ENCODE data around the gene MYO10.

The MYO10 gene

DNA sequence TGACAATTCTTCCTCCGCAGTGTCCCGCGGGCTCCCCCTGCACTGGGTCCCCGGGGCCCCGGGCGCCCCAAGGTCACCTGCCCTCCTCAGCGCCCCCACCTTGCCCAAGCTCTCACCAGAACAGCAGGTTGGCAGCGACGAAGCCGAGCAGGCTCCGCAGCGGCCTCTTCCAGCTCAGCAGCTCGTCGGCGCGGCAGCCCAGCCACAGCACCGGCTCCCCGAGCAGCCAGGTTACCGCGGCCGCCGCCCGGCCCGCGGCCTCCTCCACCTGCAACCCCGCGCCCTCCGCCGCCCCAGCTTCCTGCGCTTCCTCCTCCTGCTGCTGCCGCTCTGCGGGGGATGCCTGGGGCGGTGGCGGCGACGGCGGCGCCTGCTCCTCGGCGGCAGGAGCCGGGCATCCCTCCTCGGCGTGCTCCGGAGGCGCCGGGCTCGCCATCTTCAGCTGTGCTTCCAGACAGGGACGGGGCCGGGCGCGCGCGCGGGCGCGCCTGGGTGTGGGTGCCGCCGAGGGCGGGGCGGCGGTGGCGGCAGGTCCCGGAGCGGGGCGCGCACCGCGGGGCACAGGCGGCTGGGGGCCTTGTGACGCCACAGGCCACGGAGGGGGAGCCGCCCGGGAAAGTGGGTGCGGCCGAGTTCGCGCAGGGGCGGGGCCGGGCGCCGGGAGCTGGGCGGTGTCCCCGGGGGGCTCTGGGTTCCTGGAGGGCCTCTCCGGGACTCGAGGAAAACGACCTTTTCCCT is 319.4 kb downstream of the MYO10 start, which contains the start of gene RETREG1 (continued):
- TF ChIP-seq ZBTB17 (tag by site-specific recombination; IDR thresholded peaks at IDR 0.05) = no peak
- TF ChIP-seq SP2 (tag by site-specific recombination; IDR thresholded peaks at IDR 0.05) = no peak
- TF ChIP-seq, protein P1, sequence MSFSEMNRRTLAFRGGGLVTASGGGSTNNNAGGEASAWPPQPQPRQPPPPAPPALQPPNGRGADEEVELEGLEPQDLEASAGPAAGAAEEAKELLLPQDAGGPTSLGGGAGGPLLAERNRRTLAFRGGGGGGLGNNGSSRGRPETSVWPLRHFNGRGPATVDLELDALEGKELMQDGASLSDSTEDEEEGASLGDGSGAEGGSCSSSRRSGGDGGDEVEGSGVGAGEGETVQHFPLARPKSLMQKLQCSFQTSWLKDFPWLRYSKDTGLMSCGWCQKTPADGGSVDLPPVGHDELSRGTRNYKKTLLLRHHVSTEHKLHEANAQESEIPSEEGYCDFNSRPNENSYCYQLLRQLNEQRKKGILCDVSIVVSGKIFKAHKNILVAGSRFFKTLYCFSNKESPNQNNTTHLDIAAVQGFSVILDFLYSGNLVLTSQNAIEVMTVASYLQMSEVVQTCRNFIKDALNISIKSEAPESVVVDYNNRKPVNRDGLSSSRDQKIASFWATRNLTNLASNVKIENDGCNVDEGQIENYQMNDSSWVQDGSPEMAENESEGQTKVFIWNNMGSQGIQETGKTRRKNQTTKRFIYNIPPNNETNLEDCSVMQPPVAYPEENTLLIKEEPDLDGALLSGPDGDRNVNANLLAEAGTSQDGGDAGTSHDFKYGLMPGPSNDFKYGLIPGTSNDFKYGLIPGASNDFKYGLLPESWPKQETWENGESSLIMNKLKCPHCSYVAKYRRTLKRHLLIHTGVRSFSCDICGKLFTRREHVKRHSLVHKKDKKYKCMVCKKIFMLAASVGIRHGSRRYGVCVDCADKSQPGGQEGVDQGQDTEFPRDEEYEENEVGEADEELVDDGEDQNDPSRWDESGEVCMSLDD (tag by site-specific recombination; IDR thresholded peaks at IDR 0.05) = peak; percentile 65; the same call in 1 of the 2 replicates
- peak; percentile 79 for TF ChIP-seq GLIS1 (tag by site-specific recombination; IDR thresholded peaks at IDR 0.05)
- peak; percentile 94 for TF ChIP-seq KLF1 (tag by site-specific recombination; IDR thresholded peaks at IDR 0.05)
- TF ChIP-seq, protein P2, sequence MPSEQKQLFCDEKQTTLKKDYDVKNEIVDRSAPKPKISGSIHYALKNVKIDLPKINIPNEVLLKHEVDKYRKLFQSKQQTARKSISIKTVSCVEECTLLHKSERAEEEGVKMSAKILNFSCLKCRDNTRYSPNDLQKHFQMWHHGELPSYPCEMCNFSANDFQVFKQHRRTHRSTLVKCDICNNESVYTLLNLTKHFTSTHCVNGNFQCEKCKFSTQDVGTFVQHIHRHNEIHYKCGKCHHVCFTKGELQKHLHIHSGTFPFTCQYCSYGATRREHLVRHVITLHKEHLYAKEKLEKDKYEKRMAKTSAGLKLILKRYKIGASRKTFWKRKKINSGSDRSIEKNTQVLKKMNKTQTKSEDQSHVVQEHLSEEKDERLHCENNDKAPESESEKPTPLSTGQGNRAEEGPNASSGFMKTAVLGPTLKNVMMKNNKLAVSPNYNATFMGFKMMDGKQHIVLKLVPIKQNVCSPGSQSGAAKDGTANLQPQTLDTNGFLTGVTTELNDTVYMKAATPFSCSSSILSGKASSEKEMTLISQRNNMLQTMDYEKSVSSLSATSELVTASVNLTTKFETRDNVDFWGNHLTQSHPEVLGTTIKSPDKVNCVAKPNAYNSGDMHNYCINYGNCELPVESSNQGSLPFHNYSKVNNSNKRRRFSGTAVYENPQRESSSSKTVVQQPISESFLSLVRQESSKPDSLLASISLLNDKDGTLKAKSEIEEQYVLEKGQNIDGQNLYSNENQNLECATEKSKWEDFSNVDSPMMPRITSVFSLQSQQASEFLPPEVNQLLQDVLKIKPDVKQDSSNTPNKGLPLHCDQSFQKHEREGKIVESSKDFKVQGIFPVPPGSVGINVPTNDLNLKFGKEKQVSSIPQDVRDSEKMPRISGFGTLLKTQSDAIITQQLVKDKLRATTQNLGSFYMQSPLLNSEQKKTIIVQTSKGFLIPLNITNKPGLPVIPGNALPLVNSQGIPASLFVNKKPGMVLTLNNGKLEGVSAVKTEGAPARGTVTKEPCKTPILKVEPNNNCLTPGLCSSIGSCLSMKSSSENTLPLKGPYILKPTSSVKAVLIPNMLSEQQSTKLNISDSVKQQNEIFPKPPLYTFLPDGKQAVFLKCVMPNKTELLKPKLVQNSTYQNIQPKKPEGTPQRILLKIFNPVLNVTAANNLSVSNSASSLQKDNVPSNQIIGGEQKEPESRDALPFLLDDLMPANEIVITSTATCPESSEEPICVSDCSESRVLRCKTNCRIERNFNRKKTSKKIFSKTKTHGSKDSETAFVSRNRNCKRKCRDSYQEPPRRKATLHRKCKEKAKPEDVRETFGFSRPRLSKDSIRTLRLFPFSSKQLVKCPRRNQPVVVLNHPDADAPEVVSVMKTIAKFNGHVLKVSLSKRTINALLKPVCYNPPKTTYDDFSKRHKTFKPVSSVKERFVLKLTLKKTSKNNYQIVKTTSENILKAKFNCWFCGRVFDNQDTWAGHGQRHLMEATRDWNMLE (tag by site-specific recombination; conservative IDR thresholded peaks at IDR 0.05; ENCODE audit: low read depth) = no peak
- TF ChIP-seq ZNF366 (tag by site-specific recombination; conservative IDR thresholded peaks at IDR 0.05) = no peak
- TF ChIP-seq ZNF121 (tag by site-specific recombination; IDR thresholded peaks at IDR 0.05) = no peak
- TF ChIP-seq ZNF416 (tag by site-specific recombination; IDR thresholded peaks at IDR 0.05) = no peak
- TF ChIP-seq ZNF544 (tag by site-specific recombination; IDR thresholded peaks at IDR 0.05) = no peak
- TF ChIP-seq, protein P3, sequence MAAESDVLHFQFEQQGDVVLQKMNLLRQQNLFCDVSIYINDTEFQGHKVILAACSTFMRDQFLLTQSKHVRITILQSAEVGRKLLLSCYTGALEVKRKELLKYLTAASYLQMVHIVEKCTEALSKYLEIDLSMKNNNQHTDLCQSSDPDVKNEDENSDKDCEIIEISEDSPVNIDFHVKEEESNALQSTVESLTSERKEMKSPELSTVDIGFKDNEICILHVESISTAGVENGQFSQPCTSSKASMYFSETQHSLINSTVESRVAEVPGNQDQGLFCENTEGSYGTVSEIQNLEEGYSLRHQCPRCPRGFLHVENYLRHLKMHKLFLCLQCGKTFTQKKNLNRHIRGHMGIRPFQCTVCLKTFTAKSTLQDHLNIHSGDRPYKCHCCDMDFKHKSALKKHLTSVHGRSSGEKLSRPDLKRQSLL (tag by site-specific recombination; IDR thresholded peaks at IDR 0.05) = no peak
- TF ChIP-seq KLF9 (tag by site-specific recombination; IDR thresholded peaks at IDR 0.05; ENCODE audit: low read depth) = peak; percentile 66
- TF ChIP-seq ZNF155 (tag by site-specific recombination; IDR thresholded peaks at IDR 0.05) = no peak
- no peak for TF ChIP-seq TRIM28 (IDR thresholded peaks at IDR 0.05; ENCODE audit: borderline replicate concordance, low read length)
- TF ChIP-seq, protein P4, sequence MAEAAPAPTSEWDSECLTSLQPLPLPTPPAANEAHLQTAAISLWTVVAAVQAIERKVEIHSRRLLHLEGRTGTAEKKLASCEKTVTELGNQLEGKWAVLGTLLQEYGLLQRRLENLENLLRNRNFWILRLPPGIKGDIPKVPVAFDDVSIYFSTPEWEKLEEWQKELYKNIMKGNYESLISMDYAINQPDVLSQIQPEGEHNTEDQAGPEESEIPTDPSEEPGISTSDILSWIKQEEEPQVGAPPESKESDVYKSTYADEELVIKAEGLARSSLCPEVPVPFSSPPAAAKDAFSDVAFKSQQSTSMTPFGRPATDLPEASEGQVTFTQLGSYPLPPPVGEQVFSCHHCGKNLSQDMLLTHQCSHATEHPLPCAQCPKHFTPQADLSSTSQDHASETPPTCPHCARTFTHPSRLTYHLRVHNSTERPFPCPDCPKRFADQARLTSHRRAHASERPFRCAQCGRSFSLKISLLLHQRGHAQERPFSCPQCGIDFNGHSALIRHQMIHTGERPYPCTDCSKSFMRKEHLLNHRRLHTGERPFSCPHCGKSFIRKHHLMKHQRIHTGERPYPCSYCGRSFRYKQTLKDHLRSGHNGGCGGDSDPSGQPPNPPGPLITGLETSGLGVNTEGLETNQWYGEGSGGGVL (tag by site-specific recombination; IDR thresholded peaks at IDR 0.05) = peak; percentile 42; the same call in 1 of the 2 replicates
- peak; percentile 60; the same call in 1 of the 2 replicates for TF ChIP-seq ZNF626 (tag by site-specific recombination; IDR thresholded peaks at IDR 0.05)
- 0 out of 2 replicates have a peak, but pooled peaks have one; percentile 10 for TF ChIP-seq ZEB2 (tag by site-specific recombination; IDR thresholded peaks at IDR 0.05)
- TF ChIP-seq, protein P5, sequence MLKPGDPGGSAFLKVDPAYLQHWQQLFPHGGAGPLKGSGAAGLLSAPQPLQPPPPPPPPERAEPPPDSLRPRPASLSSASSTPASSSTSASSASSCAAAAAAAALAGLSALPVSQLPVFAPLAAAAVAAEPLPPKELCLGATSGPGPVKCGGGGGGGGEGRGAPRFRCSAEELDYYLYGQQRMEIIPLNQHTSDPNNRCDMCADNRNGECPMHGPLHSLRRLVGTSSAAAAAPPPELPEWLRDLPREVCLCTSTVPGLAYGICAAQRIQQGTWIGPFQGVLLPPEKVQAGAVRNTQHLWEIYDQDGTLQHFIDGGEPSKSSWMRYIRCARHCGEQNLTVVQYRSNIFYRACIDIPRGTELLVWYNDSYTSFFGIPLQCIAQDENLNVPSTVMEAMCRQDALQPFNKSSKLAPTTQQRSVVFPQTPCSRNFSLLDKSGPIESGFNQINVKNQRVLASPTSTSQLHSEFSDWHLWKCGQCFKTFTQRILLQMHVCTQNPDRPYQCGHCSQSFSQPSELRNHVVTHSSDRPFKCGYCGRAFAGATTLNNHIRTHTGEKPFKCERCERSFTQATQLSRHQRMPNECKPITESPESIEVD (tag by site-specific recombination; IDR thresholded peaks at IDR 0.05) = no peak
- TF ChIP-seq ZFP69B (tag by site-specific recombination; IDR thresholded peaks at IDR 0.05) = no peak
- peak; percentile 18; the same call in 1 of the 2 replicates for TF ChIP-seq OSR2 (tag by site-specific recombination; IDR thresholded peaks at IDR 0.05)
- TF ChIP-seq, protein P6, sequence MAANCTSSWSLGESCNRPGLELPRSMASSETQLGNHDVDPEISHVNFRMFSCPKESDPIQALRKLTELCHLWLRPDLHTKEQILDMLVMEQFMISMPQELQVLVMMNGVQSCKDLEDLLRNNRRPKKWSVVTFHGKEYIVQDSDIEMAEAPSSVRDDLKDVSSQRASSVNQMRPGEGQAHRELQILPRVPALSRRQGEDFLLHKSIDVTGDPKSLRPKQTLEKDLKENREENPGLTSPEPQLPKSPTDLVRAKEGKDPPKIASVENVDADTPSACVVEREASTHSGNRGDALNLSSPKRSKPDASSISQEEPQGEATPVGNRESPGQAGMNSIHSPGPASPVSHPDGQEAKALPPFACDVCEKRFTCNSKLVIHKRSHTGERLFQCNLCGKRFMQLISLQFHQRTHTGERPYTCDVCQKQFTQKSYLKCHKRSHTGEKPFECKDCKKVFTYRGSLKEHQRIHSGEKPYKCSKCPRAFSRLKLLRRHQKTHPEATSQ (tag by site-specific recombination; IDR thresholded peaks at IDR 0.05) = no peak
- TF ChIP-seq ZNF211 (tag by site-specific recombination; IDR thresholded peaks at IDR 0.05; ENCODE audit: low read depth) = no peak
- 0 out of 2 replicates have a peak, but pooled peaks have one; percentile 26 for TF ChIP-seq ZNF596 (tag by site-specific recombination; IDR thresholded peaks at IDR 0.05)
- no peak for TF ChIP-seq GLI4 (tag by site-specific recombination; IDR thresholded peaks at IDR 0.05)
- TF ChIP-seq ZNF510 (tag by site-specific recombination; IDR thresholded peaks at IDR 0.05; ENCODE audit: insufficient replicate concordance) = no peak
- 0 out of 2 replicates have a peak, but pooled peaks have one; percentile 1 for TF ChIP-seq ZXDB (tag by site-specific recombination; IDR thresholded peaks at IDR 0.05)
